ENCODE measurements around the gene ACOT7. TPM values are rescaled to one million over a fixed set of nuclear protein-coding genes. Genes with fewer than 3 reads are reported as not detected.
A peak's percentile ranks its signal among the peaks of the same experiment; 100 is the strongest.

ACOT7 gene
- total RNA-seq, 4 donors from 2014 or later, result 5.6 to 55.0 (median 31.0) TPM

DNA sequence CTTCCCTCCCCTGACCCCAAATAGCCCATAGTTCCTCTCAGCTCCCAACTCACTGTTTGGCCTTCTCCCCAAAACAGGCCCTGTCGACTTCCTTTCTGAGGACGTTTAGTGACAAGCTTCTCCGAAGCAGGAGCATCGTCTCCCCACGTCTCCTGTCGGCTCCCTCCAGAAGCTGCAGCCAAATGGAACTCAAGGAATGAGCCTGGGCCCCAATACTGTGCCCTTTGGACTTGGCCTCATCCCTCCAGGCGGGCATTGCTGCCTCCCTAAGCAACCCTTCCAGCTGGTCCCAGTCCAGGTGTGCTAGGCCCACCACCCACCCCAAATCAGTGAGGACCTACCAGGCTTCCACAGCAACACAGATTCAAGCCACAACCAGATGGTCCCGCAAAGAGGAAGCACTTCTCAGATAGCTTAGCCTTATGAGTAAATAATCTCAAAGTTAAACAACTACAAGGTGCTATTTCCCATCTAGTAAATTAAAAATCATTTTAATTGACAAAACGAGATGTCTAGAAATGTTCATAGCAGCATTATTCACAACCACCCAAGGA, 33.0 kb downstream of the ACOT7 start:
- H3K9me3 ChIP-seq, result no peaks in the 10 kb centered on the region
- intact Hi-C loops (cut with DNase I; ENCODE audit: low total_unique reads) (loop anchor here (5.0 kb wide), 1 partner anchor 42 kb away; no protein-coding TSS in a partner anchor), in situ Hi-C loops (cut with MboI; ENCODE audit: low pct_ligation_motif_present in 1 of 4, low pct_unique_long_range_greater_than_20kb in 1 of 4, low sequenced_read_pairs in 3 of 4) (no loop called here)
- 35 to 42% methylated on average over 1 to 9 of the region's 9 CpGs for WGBS, 2 donors (ENCODE audit: low coverage in 1 of 2)
- DNase-seq, result peak; percentile 44
- TF ChIP-seq, protein P1, sequence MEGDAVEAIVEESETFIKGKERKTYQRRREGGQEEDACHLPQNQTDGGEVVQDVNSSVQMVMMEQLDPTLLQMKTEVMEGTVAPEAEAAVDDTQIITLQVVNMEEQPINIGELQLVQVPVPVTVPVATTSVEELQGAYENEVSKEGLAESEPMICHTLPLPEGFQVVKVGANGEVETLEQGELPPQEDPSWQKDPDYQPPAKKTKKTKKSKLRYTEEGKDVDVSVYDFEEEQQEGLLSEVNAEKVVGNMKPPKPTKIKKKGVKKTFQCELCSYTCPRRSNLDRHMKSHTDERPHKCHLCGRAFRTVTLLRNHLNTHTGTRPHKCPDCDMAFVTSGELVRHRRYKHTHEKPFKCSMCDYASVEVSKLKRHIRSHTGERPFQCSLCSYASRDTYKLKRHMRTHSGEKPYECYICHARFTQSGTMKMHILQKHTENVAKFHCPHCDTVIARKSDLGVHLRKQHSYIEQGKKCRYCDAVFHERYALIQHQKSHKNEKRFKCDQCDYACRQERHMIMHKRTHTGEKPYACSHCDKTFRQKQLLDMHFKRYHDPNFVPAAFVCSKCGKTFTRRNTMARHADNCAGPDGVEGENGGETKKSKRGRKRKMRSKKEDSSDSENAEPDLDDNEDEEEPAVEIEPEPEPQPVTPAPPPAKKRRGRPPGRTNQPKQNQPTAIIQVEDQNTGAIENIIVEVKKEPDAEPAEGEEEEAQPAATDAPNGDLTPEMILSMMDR (IDR thresholded peaks at IDR 0.05), result no peak
- TF ChIP-seq POLR2AphosphoS5 (IDR thresholded peaks at IDR 0.05) (no peak), POLR2A (IDR thresholded peaks at IDR 0.05) (no peak), EP300 (IDR thresholded peaks at IDR 0.05; ENCODE audit: low read depth) (no peak)
- H3K4me1 ChIP-seq, result peaks cover 36 to 71% (median 57%) of the 10 kb centered on the region in 4 donors
- peak overlapping the region in 1 of 4 donors; percentile 9 for H3K4me3 ChIP-seq
- peak overlapping the region; percentile 87 to 93 (median 90) for H3K27ac ChIP-seq
- no peaks in the 10 kb centered on the region for H3K36me3 ChIP-seq
- H3K27me3 ChIP-seq, result no peaks in the 10 kb centered on the region

DNA sequence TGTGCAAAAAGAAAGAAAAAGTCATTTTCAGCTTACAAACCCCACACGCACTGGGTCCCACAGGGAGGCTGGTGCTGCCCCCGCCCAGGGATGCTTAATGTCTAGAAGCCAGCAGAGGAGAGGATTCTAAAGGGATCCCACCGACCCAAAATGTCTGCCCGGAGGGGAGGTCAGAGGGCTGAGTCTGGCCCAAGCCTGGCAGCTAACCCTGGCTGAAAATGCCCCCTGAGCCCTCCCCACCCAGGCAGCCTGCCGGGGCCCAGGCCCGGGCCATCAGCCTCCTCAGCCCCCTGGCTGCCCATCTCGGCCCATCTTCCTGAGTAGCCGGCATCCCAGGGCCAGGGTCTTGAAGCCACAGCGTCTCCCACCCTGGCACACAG, 33.5 kb downstream of the ACOT7 start:
- H3K4me1 ChIP-seq, result peaks cover 36 to 74% (median 58%) of the 10 kb centered on the region in 4 donors
- no peaks in the 10 kb centered on the region for H3K36me3 ChIP-seq
- peak overlapping the region in 1 of 4 donors; percentile 9 for H3K4me3 ChIP-seq
- 48 to 80% methylated on average over 1 to 9 of the region's 9 CpGs for WGBS, 2 donors (ENCODE audit: low coverage in 1 of 2)
- intact Hi-C loops (cut with DNase I; ENCODE audit: low total_unique reads), result loop anchor here (5.0 kb wide), 1 partner anchor 42 kb away; no protein-coding TSS in a partner anchor
- DNase-seq, result no peak
- TF ChIP-seq, protein P1 (IDR thresholded peaks at IDR 0.05), result no peak
- TF ChIP-seq EP300 (IDR thresholded peaks at IDR 0.05; ENCODE audit: low read depth) (no peak), POLR2AphosphoS5 (IDR thresholded peaks at IDR 0.05) (no peak), POLR2A (IDR thresholded peaks at IDR 0.05) (no peak)
- in situ Hi-C loops (cut with MboI; ENCODE audit: low pct_ligation_motif_present in 1 of 4, low pct_unique_long_range_greater_than_20kb in 1 of 4, low sequenced_read_pairs in 3 of 4), result no loop called here
- no peaks in the 10 kb centered on the region for H3K9me3 ChIP-seq
- H3K27me3 ChIP-seq, result no peaks in the 10 kb centered on the region
- H3K27ac ChIP-seq, result peak overlapping the region; percentile 87 to 93 (median 90)

DNA sequence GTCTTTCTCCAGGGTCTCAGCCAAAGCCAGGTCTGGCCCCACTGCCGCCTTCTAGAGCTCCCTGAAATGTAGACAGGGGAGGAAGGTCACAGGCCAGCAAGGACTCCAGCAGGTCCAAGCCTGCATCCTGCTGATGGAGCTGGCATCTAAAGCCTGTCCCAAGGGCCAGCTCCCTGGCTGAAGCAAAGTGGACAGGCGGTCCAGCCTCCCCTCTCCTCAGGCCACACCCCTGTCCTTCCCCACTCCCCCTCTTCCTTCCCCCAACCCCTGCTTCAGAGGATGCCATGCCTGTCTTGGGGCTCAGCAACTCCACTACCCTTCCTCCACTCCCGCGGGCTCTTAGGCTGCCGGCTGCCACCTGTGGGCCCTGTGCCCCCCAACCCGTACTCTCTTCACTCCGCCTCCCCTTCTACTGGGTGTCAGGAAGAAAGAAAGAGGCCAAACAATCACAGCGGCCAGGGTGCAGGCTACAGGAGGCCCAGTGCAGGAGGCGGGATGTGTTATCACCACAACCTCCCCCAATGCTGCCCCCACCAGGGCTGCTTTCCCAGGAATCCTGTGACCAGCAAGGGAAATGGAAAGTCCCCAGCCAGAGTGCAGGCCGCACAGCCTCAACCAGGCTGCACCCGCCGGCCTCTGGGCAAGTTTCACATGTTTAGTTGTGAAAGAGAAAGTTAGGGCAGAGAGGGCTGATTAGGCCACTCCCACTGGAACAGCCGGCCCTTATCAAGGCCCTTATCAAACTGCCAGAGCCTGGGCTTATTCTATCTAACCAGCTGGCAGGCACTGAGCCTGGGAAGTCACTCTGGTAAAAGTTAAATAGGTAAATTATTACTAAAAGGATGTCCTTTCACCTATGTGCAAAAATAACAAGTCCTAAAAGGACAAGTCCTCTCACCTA, 34.1 kb downstream of the ACOT7 start:
- peak; percentile 80 to 86 (median 86) for TF ChIP-seq POLR2AphosphoS5 (IDR thresholded peaks at IDR 0.05)
- TF ChIP-seq EP300 (IDR thresholded peaks at IDR 0.05; ENCODE audit: low read depth), result no peak
- TF ChIP-seq, protein P1 (IDR thresholded peaks at IDR 0.05), result no peak
- peak; percentile 78 for TF ChIP-seq POLR2A (IDR thresholded peaks at IDR 0.05)
- no peaks in the 10 kb centered on the region for H3K27me3 ChIP-seq
- in situ Hi-C loops (cut with MboI; ENCODE audit: low pct_ligation_motif_present in 1 of 4, low pct_unique_long_range_greater_than_20kb in 1 of 4, low sequenced_read_pairs in 3 of 4), result loop anchor here in 1 of 4 donors (10.0 kb wide), 1 partner anchor 45 kb away; no protein-coding TSS in a partner anchor
- peak overlapping the region; percentile 87 to 93 (median 90) for H3K27ac ChIP-seq
- intact Hi-C loops (cut with DNase I; ENCODE audit: low total_unique reads), result loop anchor here (5.0 kb wide), 1 partner anchor 43 kb away; no protein-coding TSS in a partner anchor
- peak; percentile 89 for DNase-seq
- peak overlapping the region in 2 of 4 donors; percentile 13 to 22 for H3K4me3 ChIP-seq
- WGBS, 2 donors (ENCODE audit: low coverage in 1 of 2), result 16% methylated on average over 13 of the region's 13 CpGs; no CpG with 5 or more reads in 1 of the 2 donors
- H3K36me3 ChIP-seq, result no peaks in the 10 kb centered on the region
- H3K4me1 ChIP-seq, result peaks cover 36 to 81% (median 63%) of the 10 kb centered on the region in 4 donors
- H3K9me3 ChIP-seq, result no peaks in the 10 kb centered on the region

DNA sequence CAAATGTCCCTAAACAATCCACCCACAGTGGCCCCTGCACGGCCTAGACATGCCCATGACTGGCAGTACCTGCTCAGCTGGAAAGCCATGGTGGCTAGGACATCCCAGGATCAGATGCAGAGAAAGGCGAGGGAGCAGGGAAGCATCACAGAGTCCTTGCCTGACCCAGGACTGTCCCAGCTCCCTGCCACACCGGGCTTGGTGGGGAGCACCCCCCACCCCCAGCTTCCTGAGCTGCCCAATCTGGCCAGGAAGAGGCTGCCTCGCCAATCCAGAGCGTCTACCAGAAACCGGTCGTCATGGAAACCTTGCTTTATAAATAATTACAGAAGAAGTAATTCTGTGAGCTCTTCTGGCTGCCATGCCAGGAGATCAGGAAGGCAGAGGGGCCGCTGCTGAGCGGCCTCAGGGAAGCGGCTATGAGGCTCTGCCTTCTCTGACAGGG, 34.8 kb downstream of the ACOT7 start:
- no peaks in the 10 kb centered on the region for H3K27me3 ChIP-seq
- TF ChIP-seq EP300 (IDR thresholded peaks at IDR 0.05; ENCODE audit: low read depth) (no peak), POLR2A (IDR thresholded peaks at IDR 0.05) (no peak), POLR2AphosphoS5 (IDR thresholded peaks at IDR 0.05) (no peak)
- TF ChIP-seq, protein P1 (IDR thresholded peaks at IDR 0.05), result no peak
- intact Hi-C loops (cut with DNase I; ENCODE audit: low total_unique reads), result no loop called here
- H3K27ac ChIP-seq, result peak overlapping the region; percentile 87 to 93 (median 90)
- peaks cover 43 to 86% (median 70%) of the 10 kb centered on the region in 4 donors for H3K4me1 ChIP-seq
- 12% methylated on average over 10 of the region's 10 CpGs; no CpG with 5 or more reads in 1 of the 2 donors for WGBS, 2 donors (ENCODE audit: low coverage in 1 of 2)
- H3K9me3 ChIP-seq, result no peaks in the 10 kb centered on the region
- H3K36me3 ChIP-seq, result no peaks in the 10 kb centered on the region
- peak overlapping the region in 2 of 4 donors; percentile 4 to 22 for H3K4me3 ChIP-seq
- DNase-seq, result peak; percentile 42
- in situ Hi-C loops (cut with MboI; ENCODE audit: low pct_ligation_motif_present in 1 of 4, low pct_unique_long_range_greater_than_20kb in 1 of 4, low sequenced_read_pairs in 3 of 4), result loop anchor here in 1 of 4 donors (10.0 kb wide), 1 partner anchor 46 kb away; no protein-coding TSS in a partner anchor

Measured in transverse colon (tissue), 4 donors.